Brain pericyte (primary cell): ENCODE results near the gene RINL.
"Not testable (repeated sequence)": the region's sequence is repeated elsewhere in the genome, so short reads cannot be mapped to it uniquely, and the experiment has no call there.

Source experiments
- DNase-seq: peaks from one replicate; pipeline ENCODE4 v3.0.0-alpha.2; 2012; ENCODE audit warnings: low read depth, low spot score

The RINL gene

DNA sequence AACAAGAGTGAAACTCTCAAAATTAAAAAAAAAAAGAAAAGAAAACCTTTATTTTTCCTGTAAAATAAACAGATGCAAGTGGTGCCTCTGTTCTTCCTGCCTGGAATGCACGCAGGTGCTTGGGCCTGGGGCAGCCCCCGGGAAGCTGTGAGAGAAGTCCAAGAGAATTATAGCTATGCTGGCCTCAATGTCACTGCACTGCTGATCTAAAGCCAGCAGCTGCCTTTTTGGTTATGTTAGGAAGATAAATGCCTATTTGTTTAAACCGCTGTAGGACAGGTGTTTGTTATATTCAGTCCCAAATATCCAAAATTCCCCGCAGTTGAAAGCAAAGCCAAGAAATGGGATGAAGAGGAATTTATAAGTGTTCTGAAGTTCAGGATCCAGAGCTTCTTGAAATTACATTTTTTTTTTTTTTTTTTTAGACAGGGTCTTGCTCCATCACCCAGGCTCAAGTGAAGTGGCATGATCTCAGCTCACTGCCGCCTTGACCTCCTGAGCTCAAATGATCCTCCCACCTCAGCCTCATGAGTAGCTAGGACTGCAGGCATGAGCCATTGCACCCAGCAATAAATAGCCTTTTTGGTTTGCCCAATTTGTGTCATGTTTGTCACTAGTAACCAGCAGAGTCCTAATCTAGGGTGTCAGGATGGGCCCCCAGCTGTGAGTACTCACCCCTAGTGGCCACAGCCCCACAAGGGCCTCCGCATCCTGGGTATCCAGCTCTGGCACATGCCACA is 2.2 kb downstream of the RINL start:
- no peak for DNase-seq

DNA sequence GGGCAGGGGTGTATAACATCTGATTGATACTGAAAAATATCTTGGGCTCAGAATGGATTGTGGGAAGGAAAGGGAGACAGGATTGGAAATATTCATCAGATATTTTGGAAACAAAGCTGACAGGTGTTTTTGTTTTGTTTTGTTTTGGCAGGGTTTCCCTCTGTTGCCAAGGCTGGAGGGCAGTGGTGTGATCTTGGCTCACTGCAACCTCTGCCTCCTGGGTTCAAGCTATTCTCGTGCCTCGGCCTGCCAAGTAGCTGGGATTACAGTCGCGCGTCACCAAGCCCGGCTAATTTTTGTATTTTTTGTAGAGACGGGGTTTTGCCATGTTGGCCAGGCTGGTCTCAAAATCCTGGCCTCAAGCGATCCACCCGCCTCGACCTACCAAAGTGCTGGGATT is 4.7 kb downstream of the RINL start:
- not testable (repeated sequence) for DNase-seq

DNA sequence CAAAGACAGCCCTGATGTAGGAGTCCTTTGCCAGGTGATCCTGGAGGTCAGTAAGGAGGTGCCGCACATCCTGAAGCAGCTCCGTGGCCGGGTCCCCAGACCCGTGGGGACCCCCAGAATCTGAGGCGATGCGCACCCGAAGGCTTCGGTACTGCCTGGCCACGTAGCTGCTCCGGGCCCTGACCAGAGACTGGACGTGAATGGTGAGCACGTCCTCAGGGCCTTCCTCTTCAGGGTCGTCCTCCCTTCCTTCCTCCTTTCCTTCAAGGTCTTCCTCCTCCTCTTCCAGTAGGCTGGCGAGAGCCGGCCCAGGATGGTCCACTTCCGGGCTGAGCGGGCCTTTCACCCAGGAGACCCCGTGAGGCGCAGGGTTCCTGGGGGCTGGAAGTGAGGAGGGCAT is 7.5 kb downstream of the RINL start:
- no peak for DNase-seq

DNA sequence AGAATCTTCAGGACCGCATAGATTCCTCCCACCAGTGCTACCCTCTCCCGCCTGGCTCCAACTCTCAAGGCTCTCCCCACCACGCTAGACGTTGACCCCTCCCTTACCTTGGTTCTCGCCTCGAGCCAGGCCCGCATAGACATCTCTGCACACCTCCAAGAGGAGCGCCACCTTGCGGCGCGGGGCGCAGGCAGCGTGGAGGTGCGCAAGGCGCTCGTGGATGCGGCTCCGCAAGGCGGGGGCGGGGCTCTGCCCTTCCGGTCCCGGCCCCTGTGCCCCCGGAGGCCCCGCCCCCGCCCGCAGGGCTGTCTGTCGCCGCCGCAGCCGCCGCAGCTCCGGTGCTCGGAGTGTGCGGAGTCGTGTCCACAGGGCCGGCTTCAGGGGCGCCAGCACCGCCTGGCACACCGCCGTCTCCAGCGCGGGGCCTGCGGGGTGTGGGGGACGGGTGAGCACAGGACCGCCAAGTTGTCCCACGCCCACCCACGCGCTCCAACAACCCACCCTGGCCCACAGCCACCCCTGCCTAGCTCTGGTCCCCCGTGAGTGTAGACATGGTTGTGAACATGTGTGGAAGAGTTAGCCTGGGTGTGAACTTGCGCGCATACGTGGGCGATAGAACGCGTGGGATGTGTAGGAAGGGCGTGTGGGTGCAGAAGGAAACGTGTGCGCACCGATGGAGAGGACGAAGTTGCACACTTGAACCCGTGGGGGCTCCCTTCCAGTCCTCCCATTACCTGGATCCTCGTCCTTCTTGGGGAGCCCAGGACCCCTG is 8.1 kb downstream of the RINL start:
- no peak for DNase-seq

DNA sequence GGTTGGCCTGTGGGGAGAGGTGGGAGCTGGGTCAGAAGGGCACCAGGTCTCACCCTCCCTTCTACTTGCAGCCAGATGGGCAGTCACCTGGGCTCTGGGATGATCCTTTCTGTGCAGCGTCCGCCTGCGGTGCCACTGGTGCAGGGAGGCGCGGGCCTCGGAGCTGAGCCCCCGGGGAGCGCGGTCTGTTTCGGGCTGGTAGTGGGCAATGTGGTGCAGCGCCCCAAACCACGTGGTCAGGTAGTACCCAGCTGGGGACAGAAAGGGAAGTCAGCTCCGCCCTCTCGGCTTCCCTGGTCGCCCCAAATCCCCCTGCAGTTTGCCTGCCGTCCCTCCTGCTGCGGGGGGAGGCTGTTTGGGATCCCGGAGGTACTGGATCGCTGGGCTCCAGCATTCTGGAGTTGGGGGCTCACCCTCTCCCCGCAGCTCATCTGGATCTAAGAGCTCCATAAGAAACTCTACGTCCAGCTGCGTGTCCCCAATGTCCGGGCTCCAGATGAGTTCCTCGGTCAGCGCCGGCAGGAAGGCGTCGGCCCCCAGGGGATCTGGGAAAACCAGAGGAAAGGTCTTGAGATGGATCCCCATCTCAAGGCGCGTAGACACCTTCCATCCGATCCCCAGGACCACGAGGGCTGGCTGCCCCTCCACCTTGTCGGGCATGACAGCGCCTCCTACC is 8.8 kb downstream of the RINL start:
- DNase-seq, result no peak

DNA sequence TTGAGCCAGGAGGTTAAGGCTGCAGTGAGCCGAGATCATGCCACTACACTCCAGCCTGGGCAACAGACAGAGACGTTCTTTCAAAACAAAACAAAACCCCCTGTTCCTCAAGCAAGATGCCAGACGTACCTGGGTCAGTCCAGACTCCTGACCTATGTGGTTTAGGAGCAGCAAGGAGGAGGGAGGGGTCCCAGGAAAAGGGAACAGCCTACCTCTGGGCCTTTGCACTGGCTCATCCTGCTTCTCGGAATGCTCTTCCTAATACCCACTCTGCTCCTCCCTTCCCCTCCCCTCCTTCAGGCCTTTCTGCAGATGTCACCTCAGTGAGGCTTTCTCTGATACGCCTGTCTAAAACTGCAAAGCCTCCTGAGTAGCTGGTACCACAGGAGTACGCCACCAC is 9.5 kb downstream of the RINL start:
- no peak for DNase-seq

DNA sequence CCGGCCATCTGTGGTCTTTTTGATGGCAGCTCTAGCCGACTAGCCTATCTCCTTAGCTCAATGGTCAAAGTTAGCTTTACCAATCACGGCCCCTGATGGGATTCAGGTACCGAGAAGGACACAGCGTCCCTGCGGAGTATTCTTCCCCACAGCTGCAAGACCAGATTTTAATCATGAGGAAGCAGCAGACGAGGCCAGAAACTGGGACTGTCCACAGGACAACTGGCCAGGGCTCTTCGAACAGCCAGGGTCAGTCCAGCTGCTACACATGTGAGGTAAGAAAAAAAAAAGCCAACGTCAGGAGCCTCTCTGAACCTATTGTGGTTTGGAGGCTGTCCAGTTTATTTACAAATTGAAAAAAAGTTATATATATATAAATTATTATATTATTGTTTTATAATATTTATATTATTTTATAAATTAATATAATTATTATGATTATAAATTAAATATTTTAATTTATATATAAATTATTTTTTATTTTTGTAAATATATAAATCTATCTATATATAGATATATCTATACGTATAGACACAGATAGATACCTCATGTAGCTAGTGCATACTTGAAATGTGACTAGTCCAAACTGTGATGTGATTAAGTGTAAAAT is 10.8 kb downstream of the RINL start:
- DNase-seq, result no peak

DNA sequence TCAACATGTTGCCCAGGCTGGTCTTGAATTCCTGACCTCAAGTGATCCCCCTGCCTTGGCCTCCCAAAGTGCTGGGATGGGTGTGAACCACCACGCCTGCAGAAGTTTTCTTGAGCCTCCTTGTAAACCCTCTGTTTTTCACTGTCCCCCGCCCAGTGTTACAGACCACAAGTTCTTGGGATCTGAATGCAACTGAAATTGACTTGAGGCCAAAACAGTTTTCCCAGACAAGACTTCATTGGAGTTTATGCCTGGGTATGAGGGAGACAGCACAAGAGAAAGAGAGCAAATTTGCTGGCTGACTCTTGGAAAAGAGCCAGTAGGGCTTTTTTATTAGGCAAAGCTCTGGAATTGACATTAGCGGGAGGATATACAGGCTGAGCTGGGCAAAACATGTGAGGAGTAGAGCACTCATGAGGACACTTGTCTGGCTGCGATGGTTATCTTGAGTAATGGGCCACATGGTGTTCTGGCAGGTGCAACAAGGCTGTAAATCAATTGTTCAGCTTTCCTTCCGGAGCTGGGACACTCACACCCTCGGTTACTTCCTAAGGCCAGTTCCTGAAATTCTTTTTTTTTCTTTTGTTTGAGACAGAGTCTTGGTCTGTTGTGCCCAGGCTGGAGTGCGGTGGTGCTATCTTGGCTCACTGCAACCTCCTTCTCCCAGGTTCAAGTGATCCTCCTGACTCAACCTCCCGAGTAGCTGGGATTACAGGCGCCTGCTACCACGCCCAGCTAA is 15.6 kb downstream of the RINL start:
- DNase-seq, result no peak

DNA sequence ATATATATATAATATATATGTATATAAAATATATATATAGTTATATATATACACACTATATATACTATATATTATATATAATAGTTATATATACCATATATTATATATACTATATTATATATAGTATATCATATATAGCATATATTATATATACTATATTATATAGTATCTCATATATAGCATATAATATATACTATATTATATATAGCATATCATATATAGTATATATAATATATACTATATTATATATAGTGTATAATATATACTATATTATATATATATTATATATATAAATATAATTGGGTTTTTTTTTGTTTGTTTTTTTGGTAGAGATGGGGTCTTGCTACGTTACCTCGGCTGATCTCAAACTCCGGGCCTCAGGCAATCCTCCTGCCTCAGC is 16.7 kb downstream of the RINL start:
- no peak for DNase-seq

DNA sequence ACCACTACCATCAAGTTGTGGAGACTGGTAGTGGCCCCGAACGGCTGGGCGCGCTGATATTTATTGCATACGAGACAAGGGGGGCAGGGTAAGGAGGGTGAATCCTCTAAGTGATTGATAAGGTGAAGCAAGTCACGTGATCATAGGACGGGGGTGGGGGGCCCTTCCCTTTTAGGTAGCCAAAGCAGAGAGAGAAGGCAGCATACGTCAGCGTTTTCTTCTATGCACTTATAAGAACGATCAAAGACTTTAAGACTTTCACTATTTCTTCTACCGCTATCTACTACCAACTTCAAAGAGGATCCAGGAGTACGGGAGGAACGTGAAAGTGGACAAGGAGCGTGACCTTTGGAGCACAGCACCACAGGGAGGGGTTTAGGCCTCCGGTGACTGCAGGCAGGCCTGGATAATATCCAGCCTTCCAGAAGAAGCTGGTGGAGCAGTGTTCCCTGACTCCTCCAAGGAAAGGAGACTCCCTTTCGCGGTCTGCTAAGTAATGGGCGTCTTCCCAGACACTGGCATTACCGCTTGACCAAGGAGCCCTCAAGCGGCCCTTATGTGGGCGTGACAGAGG is 18.4 kb downstream of the RINL start:
- not testable (repeated sequence) for DNase-seq

DNA sequence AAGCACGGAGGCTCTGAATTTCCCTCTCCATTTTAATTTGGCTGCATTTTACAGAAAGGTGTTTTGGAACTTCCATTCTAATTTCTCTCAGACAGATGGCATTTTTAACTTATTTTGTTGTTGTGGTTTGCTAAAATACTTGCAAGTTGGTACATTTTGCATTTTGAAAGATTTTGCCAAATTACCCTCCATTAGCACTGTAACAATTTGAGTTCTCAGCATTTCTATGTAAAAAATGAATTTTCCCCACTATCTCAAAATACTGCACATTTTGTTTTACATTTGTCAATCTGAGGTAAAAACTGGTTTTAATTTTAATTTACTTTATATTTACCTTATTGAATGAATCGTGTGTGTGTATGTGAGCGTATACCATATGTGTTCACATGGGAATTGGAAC is 21.3 kb downstream of the RINL start:
- DNase-seq, result no peak

DNA sequence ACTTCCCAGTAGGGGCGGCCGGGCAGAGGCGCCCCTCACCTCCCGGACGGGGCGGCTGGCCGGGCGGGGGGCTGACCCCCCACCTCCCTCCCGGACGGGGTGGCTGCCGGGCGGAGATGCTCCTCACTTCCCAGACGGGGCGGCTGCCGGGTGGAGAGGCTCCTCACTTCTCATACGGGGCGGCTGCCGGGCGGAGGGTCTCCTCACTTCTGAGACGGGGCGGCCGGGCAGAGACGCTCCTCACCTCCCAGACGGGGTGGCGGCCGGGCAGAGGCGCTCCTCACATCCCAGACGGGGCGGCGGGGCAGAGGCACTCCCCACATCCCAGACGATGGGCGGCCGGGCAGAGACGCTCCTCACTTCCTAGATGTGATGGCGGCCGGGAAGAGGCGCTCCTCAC is 22.3 kb downstream of the RINL start:
- DNase-seq, result not testable (repeated sequence)

DNA sequence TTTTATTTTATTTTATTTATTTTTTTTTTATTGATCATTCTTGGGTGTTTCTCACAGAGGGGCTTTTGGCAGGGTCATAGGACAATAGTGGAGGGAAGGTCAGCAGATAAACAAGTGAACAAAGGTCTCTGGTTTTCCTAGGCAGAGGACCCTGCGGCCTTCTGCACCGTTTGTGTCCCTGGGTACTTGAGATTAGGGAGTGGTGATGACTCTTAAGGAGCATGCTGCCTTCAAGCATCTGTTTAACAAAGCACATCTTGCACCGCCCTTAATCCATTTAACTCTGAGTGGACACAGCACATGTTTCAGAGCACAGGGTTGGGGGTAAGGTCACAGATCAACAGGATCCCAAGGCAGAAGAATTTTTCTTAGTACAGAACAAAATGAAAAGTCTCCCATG is 23.1 kb downstream of the RINL start:
- DNase-seq, result not testable (repeated sequence)

DNA sequence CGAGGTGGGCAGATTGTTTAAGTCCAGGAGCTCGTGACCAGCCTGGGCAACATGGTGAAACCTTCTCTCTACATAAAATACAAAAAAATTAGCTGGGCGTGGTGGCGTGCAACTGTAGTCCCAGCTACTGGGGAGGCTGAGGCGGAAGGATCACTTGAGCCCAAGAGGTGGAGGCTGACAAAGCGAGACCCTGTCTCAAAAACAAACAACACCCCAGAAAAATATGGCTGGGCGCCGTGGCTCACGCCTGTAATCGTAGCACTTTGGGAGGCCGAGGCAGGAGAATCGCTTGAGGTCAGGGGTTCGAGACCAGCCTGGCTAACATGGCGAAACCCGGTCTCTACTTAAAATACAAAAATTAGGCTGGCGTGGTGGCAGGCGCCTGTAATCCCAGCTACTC is 24.9 kb downstream of the RINL start:
- no peak for DNase-seq

DNA sequence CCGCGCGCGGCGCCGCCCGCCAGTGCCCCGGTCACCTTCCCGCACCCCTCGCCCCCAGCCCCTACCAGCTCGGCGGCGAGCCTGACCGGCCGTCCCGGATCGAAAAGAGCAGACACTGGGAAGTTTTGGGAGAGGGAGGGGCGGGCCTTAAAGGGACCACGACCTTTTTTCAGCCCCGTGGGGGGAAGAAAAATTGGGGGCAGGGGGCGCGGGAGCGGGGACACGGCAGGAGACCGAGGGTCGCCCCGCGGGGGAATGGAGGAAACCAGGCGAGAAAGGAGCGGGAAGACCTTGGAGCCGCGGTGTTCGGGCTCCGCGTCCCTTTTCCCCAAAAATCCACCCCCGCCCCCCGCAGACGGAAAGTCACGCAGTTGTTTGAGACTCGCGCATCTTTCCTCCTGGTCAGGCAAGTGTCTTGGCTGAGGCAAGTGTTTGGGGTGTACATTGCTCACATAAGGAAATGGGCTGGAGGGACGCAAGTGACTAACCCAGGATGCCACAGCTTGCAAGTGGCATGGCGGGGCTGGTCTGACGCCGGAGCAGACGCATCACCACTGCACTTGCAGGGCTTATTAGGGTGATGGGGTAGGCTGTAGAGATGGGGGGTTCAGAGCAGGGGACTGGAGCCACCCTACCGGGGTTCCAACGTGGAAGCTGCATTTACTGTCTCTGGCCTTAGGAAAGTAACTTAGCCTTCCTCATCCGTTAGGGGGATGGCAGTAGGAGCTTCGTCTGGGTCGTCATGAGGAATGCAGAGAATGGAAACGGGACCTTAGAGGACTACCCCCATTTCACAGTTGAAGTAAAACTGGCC is 25.6 kb downstream of the RINL start:
- DNase-seq, result no peak

DNA sequence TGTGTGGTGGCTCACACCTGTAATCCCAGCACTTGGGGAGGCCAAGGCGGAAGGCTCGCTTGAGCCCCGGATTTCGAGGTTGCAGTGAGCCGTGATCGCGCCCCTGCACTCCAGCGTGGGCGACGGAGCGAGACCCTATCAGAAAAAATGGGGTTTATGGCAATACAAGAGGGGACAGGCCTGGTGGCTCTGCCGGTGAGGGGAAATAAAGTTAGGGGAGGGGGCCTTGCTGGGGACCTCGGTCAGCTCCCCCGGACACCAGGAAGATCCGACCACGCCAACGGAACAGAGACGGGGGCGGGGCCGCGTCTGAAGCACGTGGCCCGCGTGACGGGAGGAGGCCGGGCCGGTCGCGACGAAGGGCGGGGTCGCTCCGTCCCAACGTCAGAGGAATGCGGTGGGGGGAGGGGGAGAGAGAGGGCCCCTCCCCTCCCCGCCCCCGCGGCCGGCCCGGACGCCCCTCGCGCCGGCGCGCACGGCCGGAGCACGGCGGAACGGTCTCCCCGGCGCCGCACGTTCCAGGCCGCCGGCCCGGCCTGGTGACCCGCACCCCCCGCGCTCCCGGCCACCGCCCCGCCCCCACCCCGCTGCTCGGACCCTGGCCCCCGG is 26.3 kb downstream of the RINL start:
- peak; percentile 48 for DNase-seq

DNA sequence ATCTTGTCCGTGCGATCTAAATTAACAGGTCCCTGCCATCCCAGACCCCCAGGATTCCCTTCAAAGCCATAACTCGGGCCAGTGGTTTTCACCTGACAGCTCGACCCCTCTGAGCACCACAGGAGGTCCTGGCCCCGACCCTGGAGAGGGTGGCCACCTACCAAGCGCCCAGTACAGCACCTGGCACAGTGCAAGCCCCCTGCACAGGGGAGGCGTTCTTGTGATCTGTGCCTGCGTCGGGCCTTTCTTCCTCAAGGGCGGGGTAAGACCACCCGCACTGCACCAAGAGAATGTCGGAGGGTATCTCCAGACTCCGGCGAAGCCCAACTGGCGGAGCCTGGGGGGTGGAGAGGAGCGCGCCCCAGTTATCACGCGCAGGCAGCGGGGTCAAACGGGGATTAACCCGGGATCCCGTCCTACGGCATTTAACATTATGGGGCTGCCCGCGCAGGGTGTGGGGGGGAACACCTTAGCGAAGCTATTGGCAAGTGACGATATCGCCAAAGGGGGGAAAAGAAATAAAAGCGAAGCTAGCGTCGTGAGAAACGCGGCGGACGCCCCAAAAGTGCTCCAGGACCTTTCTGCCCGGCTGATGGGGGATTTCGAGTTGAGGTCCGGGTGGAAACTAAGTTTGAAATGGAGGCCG is 27.0 kb downstream of the RINL start:
- no peak for DNase-seq

DNA sequence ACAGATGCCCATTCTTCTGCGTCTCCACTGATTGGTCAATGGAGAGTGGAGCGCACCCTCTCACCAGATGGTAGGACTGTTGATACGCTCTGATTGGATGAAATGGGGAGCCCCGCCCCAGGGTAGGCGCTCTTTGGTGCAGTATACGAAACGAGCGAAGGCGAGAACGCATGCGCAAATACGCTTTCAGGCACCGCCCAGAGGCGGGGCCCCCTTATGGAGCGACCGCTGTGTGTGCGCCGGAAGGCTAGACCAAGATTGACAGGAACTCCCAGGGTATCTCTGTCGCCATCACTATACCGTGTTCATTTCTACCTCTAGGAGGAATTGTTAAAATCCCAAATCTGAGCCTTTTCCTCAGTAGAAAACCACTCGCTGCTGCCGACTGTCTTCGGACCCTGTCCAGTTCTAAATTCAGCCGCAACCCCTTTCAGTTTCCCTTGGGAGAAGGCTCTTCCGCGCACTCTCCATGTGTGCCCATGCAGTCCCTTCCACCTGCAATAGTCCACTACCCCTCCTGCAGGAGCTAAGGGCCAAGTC is 27.6 kb downstream of the RINL start:
- no peak for DNase-seq

DNA sequence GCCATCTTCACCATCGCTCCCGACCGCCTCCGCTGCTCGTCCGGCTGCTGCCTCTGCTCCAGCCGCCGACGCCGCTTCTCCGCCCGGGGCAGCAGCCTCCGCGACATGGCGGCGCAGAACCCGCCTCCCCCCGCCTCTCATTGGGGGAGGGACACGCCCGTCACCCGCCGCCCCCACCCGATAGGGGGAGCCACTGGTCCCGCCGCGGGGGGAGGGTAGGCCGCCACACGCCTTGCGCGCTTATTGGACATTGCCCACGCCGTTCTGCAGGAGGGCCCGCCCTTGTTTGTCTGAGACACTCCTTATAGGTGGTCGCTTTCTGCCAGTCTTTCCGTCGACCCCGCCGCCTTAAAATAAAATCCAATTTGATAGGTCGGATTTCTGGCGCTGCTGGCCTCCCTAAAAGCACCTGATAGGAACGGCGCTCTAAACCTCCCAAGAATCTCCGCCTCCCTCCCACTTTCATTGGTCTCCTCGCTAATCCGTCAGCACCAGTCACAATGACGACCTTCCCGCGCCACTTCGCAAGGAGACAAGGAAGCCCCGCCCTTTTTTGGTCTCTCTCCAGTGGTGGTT is 28.1 kb downstream of the RINL start, which contains the start of gene HNRNPL:
TSS of gene HNRNPL (minus strand) at position 127 of the 576 bp plus-strand sequence. CDS start at position 107, 20 bp downstream.
- peak; percentile 100 for DNase-seq
